BJ (cell line): Measurements from ENCODE around the gene RGMA. TPM values are rescaled to one million over a fixed set of nuclear protein-coding genes. Genes with fewer than 3 reads are reported as not detected.
A peak's percentile ranks its signal among the peaks of the same experiment; 100 is the strongest.

Source experiments
- CTCF ChIA-PET: fragments of 350-600 bp; formaldehyde crosslinking; extraction: SDS; loops from one replicate; lab custom pipeline; 2021; ENCODE audit warnings: antibody characterized with exemption, inconsistent platforms; lab: Yijun Ruan, JAX
- POLR2A ChIA-PET: fragments of 300-600 bp; sonication (Branson Sonifier 250); formaldehyde crosslinking; extraction: SDS; loops from one replicate; lab custom pipeline; 2021; ENCODE audit warnings: antibody characterized with exemption; lab: Charles Lee
- DNase-seq: peaks from one replicate; pipeline ENCODE4 v3.0.0-alpha.2; 2011; ENCODE audit warnings: low read depth
- H3K27me3 ChIP-seq: 2 replicates; pipeline ENCODE4 v1.6.0; 2011; ENCODE audit warnings: low read length; ENCODE audit not compliant: control insufficient read depth, insufficient read depth
- H3K36me3 ChIP-seq: 2 replicates; pipeline ENCODE4 v1.5.1; 2011; ENCODE audit warnings: low read length; ENCODE audit not compliant: control insufficient read depth, insufficient read depth
- H3K4me3 ChIP-seq: 2 replicates; pipeline ENCODE4 v1.5.1; 2011; ENCODE audit warnings: low read depth, mild to moderate bottlenecking, control low read depth, low read length
- polyA plus RNA-seq: library from polyadenylated mRNA; depleted of rRNA; stranded (reverse); fragments of >200 nt; gene quantifications from 2 replicates; pipeline ENCODE4 v1.2.3, GENCODE V29; 2011
- TF ChIP-seq, protein P1 (sequence below): IDR thresholded peaks from 2 replicates; pipeline ENCODE4 v1.5.1; 2011; ENCODE audit warnings: low read depth, mild to moderate bottlenecking, control low read depth, inconsistent platforms, low read length, moderate library complexity; ENCODE audit not compliant: insufficient read depth

RGMA gene
- polyA plus RNA-seq, 1 experiment, result 0.34 TPM

- ChIA-PET CTCF (interaction anchor here (1.0 to 1.1 kb wide), 2 partner anchors 8 to 15 kb away, joined by 3 read pairs; no protein-coding TSS in a partner anchor), POLR2A (no interaction called here)
- TF ChIP-seq, protein P1, sequence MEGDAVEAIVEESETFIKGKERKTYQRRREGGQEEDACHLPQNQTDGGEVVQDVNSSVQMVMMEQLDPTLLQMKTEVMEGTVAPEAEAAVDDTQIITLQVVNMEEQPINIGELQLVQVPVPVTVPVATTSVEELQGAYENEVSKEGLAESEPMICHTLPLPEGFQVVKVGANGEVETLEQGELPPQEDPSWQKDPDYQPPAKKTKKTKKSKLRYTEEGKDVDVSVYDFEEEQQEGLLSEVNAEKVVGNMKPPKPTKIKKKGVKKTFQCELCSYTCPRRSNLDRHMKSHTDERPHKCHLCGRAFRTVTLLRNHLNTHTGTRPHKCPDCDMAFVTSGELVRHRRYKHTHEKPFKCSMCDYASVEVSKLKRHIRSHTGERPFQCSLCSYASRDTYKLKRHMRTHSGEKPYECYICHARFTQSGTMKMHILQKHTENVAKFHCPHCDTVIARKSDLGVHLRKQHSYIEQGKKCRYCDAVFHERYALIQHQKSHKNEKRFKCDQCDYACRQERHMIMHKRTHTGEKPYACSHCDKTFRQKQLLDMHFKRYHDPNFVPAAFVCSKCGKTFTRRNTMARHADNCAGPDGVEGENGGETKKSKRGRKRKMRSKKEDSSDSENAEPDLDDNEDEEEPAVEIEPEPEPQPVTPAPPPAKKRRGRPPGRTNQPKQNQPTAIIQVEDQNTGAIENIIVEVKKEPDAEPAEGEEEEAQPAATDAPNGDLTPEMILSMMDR, result no peak
- Histone ChIP-seq H3K27me3 (peaks cover 11% of the 10 kb centered on the region), H3K4me3 (peak overlapping the region; percentile 66), H3K36me3 (no peaks in the 10 kb centered on the region)
- DNase-seq, result no peak
These were observed 17.0 kb downstream of the RGMA start for GRCh38 chr15:93072011-93072410.

DNA sequence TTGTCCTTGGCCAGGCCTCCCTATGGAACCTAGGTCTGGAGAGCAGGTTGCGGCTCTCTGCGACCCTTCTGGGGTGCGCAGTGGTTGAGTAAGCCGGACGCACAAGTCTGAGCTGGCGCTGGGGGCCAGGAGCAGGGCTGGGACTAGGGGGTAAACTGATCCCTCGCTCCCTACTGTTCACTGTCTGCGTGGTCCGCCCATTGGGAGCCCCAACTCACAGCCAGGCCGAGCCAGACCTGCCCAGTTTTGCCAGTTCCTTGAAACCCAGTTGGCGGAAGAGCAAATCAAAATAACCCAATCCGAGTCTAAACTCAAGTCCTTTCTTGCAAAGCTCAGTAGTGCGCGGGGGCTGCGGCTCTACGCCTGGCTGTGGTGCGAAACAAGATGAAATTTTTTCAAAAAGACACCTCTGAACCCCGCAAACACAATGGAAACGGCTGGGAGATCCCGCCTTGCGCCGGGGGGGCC, 17.5 kb downstream of the RGMA start:
- no peaks in the 10 kb centered on the region for H3K36me3 ChIP-seq
- POLR2A ChIA-PET, result no interaction called here
- DNase-seq, result no peak
- H3K27me3 ChIP-seq, result peaks cover 10% of the 10 kb centered on the region
- TF ChIP-seq, protein P1, result no peak
- H3K4me3 ChIP-seq, result peak overlapping the region; percentile 66
- CTCF ChIA-PET, result interaction anchor here (1.1 kb wide), 1 partner anchor 16 kb away, joined by 3 read pairs; no protein-coding TSS in a partner anchor

GRCh38 chr15:93070551-93071296, 18.3 kb downstream of the RGMA start:
- Histone ChIP-seq H3K27me3 (peaks cover 10% of the 10 kb centered on the region), H3K36me3 (no peaks in the 10 kb centered on the region), H3K4me3 (no peak overlapping the region)
- ChIA-PET CTCF (interaction anchor here (1.6 to 1.7 kb wide), 2 partner anchors 33 to 40 kb away, joined by 4 read pairs; no protein-coding TSS in a partner anchor), POLR2A (no interaction called here)
- TF ChIP-seq, protein P1, result no peak
- no peak for DNase-seq

- ChIA-PET CTCF (interaction anchor here (1.6 to 2.1 kb wide), 3 partner anchors 18 to 40 kb away, joined by 4 to 8 read pairs (median 4); no protein-coding TSS in a partner anchor), POLR2A (no interaction called here)
- peaks cover 10% of the 10 kb centered on the region for H3K27me3 ChIP-seq
- no peak overlapping the region for H3K4me3 ChIP-seq
- TF ChIP-seq, protein P1, result no peak
- DNase-seq, result no peak
- H3K36me3 ChIP-seq, result no peaks in the 10 kb centered on the region
These were observed 18.9 kb downstream of the RGMA start for GRCh38 chr15:93070132-93070531.

DNA sequence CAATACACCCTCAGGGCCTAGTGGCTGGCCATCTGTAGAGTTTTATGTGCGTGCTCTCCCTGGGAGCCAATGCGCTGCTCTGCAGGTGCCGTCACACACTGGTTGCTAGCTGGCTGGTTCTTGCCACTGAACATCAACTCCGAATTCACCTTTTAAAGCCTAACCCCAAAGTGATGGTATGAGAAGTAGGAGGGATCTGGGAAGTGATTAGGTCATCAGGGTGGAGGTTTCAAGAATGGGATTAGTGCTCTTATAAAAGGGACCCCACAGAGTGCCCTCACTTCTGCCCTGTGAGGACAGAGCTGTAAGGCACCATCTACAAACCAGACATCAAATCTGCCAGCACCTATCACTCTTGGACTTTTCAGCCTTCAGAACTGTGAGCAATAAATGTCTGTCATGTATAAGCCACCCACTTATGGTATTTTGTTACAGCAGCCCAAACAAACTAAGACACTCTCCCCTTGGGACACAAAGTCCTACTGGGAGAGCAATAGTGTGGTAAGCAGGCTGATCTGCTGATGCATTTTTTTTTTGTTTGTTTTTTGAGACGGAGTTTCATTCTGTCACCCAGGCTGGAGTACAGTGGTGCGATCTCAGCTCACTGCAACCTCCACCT, 20.3 kb downstream of the RGMA start:
- H3K36me3 ChIP-seq, result no peaks in the 10 kb centered on the region
- ChIA-PET CTCF (interaction anchor here (2.1 kb wide), 1 partner anchor 19 kb away, joined by 8 read pairs; no protein-coding TSS in a partner anchor), POLR2A (no interaction called here)
- no peak for DNase-seq
- H3K4me3 ChIP-seq, result no peak overlapping the region
- H3K27me3 ChIP-seq, result peaks cover 14% of the 10 kb centered on the region
- TF ChIP-seq, protein P1, result no peak
